Glomerular visceral epithelial cell (primary cell): ENCODE results near the gene DCAF6.

Experiments used
- DNase-seq: peaks from one replicate; pipeline ENCODE4 v3.0.0-alpha.2; 2016; ENCODE audit errors: extremely low spot score

The DCAF6 gene

DNA sequence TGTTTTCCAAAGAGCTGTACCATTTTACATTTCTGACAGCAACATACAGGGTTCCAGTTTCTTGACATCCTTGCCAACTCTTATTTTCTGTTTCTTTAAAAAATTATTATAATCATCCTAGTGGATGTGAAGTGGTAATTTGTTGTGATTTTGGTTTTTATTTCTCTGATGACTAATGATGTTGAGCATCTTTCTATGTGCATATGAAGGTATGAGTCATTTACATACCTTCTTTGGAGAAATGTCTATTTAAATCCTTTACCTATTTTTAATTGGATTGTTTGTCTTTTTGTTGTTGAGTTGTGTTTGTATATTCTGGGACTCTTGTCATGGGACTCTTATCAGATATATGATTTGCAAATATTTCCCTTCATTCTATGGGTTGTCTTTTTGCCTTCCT, 21.2 kb downstream of the DCAF6 start:
- no peak for DNase-seq

DNA sequence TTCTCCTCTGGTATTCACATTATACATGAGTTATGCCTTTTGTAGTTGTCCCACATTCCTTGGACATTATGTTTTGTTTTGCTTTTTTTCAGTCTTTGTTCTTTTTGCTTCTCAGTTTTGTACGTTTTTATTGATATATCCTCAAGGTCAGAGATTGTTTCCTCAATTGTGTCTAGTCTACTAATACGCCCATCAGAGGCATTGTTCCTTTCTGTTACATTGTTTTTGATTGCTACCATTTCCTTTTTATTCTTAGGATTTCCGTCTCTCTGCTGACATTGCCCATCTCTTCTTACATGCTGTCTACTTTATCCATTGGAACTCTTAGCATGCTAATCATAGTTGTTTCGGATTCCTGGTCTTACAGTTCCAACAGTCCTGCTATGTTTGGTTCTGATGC, 28.2 kb downstream of the DCAF6 start:
- DNase-seq, result no peak

DNA sequence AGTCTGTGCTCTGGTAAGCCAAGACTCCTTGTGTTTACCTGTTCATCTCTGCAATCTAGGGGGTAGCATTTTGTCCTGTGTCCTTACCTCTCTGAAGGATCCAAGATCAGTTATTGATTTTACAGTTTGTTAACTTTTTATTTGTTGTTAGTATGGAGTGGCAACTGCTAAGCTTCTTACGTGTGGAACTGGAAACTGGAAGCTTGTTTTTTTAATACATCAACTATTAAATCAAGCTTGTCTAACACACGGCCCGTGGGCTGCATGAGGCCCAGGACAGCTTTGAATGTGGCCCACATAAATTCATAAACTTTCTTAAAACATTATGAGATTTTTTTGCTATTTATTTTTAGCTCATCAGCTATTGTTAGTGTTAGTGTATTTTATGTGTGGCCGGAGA, 29.6 kb downstream of the DCAF6 start:
- DNase-seq, result no peak

DNA sequence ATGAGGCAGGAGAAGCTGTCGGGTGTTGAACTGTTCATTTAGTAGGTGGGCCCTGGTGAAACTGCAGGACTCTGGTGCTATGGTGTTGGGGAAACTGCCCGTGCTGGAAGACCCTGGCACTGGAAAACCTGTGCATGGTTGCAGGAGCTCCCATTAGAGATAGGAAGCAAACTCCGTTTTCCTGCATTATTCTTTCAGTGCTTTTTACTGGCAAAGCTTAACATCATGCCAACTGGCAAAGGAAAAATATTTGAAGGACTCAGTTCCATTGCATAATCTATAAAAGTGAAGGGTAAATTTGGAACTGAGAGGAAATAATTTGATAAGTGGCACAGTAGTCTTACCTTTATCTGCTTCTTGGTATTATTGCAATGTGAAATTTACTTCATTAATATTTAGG, 32.1 kb downstream of the DCAF6 start:
- no peak for DNase-seq

DNA sequence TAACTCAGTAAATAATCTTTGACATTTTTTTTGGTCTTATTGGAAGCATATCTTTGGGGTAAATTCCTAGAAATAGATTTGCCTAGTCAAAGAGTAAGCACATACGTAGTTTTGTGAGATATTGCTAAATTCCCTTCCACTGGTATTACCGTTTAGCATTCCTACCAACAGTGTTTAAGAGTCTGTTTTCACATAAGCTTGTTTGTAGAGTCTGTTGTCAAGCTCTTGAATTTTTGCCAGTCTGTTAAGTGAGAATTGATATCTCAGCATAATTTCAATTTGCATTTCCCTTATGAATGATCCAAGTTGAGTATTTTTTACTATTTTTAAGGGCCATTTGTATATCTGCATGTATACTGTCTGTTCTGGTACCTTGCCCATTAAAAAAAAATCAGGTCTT, 37.3 kb downstream of the DCAF6 start:
- no peak for DNase-seq

DNA sequence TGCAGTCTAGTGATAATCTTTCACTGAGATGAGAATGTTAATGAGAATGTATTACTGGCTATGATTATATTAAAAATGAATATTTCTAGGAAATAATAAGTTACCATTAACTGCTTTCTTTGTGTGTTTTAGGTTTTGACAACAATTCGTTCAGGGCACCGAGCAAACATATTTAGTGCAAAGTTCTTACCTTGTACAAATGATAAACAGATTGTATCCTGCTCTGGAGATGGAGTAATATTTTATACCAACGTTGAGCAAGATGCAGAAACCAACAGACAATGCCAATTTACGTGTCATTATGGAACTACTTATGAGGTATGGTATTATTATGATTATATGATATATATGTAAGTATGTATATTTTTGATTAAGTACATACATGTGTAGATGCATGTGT, 38.2 kb downstream of the DCAF6 start:
- no peak for DNase-seq

DNA sequence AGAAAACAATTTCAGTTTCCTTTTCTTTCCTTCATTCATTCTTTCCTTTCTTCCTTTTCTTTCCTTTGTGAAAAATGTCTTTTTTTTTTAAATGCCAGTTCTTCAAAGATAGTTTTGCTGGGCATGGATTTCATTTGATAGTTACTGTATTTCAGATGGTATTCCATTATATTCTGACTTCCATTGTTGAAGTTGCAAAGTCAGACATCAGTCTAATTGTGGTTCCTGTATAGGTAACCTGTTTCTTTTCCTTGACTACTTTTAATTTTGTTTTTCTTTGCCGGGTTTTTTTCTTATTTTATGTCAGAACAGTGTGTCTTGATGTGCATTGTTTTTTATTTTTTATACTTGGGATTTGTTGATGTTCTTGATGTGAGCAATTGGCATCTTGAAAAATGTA, 40.8 kb downstream of the DCAF6 start:
- no peak for DNase-seq

DNA sequence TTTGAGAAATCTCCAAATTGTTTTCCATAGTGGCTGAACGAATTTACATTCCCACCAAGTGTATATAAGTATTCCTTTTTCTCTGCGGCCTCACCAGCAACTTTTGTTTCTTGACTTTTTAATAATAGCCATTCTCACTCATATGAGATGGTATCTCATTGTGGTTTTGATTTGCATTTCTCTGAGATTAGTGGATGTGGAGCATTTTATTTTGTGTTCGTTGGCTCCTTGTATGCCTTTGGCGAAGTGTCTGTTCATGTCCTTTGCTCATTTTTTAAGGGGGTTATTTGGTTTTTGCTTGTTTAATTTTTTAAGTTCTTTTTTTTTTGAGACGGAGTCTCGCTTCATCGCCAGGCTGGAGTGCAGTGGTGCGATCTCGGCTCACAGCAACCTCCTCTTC, 45.5 kb downstream of the DCAF6 start:
- DNase-seq, result no peak

DNA sequence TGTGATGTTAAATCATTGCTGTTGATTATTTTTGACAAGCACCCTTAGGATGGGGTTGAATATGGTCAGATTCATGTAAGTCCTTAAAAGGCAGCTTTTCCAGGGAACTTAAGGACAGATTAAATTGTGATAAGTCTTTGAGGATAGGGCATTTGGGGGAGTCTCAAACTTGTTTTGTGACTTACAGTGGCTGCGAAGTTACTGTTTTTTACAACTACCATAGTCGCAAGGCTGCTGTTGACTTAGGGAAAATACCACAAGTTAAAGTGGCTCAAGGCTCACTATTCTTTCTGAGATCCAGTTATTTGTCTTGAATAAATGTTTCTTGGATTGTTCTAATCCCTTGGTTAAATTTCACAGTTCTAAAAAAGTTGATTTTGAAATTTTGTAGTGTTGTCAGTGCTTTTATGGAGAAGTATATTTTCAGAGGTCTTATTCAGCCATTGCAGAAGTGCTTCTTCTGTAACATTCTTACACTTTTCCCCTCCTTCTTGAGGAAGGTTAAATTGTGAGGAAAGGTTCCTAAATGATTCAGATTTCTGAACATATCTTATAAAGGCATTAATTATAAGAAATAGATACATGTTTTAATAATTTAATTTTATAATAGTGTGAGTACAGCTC, 47.4 kb downstream of the DCAF6 start:
- DNase-seq, result no peak

DNA sequence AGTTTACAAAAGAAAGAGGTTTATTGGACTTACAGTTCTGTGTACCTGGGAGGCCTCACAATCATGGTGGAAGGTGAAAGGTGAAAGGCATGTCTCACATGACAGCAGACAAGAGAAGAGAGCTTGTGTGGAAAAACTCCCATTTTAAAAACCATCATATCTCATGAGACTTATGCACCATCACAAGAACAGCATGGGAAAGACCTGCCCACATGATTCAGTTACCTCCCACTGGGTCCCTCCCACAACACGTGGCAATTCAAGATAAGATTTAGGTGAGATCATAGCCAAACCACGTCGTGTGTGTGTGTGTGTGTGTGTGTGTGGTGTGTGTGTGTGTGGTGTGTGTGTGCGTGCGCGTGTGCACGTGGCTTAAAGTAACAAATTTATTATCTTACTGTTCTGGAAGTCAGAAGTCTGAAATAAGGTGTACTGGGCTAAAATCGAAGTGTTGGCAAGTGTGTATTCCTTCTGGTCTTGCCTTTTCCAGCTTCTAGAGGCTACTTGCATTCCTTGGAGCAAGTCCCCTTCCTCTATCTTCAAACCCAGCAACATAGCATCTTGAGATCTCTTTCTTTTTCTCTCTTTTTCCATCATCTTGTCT, 48.5 kb downstream of the DCAF6 start:
- peak; percentile 13 for DNase-seq

DNA sequence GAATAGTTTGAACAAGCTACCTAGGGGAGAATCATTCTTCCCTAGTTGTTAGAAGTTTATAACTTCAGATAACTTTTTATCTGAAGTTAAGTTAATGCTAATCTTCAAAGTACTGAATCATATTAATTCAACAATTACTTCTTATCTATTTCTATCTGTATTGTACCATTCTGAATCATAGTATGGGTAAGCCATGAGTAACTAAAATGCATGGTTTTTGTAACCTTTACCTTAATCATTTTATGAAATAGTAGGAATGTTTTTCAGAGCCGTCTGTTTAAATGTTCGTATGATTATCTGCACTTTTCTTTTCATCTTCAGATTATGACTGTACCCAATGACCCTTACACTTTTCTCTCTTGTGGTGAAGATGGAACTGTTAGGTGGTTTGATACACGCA, 50.7 kb downstream of the DCAF6 start:
- DNase-seq, result no peak

DNA sequence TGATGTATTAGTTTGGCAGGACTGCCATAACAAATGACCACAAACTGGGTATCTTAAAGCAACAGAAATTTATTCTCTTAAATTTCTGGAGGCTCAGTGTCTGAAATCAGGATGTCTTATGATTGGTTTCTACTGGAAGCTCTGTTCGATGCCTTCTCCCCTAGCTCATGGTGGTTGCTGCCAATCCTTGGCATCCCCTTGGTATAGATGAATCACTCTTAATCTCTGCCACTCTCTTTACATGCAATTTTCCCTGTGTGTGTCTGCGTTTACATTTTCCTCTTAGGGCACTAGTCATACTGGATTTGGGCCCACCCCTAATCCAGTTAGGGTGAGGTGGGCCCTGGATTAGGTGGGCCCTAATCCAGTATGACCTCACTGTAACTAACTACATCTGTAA, 55.1 kb downstream of the DCAF6 start:
- DNase-seq, result no peak

DNA sequence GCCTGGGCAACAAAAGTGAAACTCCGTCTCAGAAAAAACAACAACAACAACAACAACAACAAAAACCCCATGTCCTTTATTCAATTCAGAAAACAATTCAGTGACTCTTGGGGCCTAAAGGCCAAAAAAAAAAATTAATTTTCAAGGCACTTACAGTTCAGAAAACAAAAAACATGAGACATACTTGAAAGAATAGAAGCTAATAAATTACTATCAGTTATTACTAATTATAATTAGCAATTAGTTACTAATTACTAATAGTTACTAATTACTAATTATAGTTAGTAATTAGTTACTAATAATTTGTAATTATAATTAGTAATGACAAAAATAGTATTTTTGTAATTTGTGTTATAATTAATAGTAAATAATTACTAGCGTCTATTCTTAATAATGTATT, 57.2 kb downstream of the DCAF6 start:
- no peak for DNase-seq

DNA sequence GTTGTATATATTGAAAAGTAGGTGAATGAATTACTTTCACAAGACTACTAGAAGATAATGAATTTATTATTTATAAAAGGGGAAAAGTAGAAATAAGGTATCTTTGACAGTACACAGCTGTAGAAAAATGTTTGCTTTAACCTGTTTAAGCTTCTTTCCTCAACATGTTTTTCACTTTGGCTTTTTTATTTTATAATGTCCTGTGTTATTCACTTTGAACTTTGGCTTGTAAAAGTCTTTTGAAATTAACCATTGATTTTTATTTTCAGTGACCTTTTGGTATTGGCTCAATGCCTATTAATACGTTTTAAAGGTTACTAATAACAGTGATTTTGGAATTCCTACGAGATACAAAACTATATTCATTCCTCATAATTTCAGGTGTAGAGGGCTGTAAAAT, 58.1 kb downstream of the DCAF6 start:
- DNase-seq, result no peak

DNA sequence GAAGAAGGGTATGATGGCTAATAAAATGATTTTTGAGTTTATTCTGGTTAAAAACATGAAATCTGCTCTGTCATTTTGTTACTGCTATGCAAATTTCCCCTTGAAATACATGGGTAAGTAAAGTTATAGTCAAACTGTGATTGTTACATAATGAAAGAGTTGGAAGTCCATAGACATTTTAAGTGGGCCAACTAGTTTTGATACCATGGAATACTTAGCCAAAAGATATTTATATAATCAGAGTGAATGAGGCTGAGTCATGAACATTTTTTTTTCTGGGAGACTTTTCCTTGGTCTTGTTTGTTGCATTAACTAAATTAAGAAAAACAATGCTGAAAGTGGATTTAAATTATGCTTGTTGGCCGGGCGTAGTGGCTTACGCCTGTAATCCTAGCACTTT, 58.6 kb downstream of the DCAF6 start:
- no peak for DNase-seq

DNA sequence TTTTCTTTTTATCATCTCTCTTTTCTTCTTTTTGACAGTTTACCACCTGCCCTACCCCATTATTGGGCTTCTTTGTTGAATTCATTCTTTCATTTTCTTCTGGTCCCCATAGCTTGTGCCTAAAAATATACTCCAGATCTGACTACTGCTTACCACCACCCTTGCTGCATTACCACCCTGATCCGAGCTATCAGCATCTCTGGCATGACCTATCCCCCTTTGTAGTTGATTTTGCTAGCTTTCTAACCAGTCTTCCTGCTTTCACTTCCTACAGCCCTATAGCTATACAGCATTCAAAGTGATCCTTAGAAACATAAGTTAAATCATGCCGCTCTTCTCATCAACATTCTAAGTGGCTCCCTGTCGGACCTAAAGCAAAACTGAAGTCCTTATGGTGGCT, 59.8 kb downstream of the DCAF6 start:
- no peak for DNase-seq

DNA sequence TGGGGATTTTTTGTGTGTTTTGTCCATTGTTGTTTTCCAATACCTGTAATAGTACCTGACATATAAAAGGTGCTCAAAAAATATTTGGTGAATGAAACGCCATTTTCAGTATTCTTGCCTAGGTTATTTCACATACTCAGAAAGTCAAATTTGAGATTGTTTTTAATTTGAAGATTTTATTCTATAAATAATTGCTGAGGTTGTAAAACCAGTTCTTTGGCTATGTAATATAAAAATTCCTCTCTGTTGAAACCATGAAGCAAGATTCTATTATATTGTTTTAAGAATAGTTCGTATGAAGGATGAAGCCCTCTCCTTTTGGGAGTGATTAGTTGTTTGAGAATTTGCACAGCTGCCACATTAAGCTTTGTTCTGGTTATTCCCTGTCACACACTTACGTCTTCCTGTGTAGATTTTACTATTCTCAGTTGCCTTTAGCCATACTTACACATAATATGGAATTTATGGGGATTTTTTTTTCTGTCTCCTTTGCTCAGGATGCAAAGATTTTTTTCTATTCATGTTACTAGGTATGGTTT, 60.6 kb downstream of the DCAF6 start:
- DNase-seq, result no peak

DNA sequence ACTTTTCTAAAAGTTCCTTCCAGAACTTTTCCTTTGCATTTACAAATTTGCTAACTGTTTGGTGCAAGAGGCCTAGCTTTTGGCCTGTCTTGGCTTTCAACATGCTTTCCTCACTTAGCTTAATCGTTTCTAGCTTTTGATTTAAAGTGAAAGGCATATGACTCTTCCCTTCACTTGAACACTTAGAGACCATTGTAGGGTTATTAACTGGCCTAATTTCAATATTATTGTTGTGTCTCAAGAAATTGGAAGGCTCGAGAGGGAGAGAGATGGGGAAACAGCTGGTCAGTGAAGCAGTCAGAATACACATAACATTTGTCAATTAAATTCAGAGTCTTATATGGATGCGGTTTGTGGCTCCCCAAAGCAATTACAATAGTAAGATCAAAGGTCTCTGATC, 63.4 kb downstream of the DCAF6 start:
- no peak for DNase-seq

DNA sequence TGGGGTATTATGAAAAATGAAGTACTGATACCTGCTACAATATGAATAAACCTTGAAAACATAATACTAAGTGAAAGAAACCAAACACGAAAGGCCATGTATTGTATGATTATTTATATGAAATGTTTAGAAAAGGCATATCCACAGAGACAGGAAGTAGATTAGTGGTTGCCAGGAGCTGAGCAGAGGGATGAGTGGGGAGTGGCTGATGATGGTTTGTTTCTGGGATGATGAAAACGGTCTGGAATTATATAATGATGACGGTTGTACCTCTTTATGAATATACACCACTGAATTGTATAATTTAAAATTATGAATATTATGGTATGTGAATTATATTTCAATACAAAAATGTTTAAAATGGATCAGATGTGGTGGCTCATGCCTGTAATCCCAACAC, 64.2 kb downstream of the DCAF6 start:
- no peak for DNase-seq

DNA sequence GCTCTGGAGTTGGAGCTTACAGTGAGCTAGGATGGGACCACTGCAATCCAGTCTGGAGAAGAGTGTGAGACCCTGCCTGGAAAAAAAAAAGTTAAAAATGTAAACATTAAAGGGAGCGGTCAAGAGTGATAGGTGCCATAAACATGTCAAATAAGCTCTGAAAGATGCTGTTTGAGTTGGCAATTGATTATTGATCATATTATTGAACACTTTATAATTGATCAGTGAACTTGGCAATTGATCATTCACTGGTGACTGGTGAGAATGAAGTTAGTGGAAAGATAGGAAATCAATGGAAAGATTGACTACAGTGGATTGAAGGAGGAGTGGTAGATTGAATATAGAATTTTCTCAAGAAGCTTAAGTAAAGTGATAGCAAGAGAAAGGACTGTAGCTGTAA, 64.7 kb downstream of the DCAF6 start:
- no peak for DNase-seq

DNA sequence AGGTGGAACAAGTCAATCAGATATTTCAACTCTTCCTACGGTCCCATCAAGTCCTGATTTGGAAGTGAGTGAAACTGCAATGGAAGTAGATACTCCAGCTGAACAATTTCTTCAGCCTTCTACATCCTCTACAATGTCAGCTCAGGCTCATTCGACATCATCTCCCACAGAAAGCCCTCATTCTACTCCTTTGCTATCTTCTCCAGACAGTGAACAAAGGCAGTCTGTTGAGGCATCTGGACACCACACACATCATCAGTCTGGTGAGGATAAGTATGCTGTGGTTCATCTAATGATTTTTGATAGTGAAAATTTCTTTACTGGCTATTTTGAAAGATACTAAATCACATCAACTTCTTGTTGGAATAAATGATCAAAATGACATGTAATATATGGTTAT, 68.0 kb downstream of the DCAF6 start:
- no peak for DNase-seq

DNA sequence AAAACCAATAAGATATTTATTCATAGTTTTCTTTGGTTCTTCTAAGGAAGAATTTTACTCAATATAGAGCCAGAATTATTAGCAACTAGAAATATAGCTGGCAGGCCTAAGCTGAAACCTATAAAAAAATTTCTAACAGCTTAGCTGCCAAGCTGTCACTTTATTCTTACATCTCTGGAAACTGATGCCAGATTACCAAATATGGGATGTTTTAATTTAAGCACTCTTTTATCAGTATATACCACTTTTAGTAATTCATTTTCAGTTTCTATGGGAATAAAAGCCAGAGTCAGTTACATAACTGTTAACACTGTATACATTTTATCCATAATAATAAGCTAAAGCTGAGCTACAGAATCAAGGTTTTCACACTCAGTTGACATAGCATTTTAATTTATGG, 69.0 kb downstream of the DCAF6 start:
- no peak for DNase-seq

DNA sequence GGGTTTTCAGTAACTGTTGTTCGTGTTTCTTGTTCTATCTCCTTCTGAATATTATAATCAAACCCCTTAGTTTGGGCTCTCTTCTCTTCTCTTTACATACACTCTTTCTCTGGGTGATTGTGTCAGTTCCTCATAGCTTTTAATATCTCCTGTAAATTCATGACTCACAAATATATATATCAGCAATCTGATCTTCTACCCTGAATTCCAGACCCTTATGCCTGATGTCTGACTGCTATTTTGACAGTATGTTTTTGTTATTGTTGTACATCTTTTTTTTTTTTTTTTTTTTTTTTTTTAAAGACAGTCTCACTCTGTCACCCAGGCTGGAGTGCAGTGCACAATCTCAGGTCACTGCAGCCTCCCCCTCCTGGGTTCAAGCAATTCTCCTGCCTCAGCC, 71.2 kb downstream of the DCAF6 start:
- DNase-seq, result no peak

DNA sequence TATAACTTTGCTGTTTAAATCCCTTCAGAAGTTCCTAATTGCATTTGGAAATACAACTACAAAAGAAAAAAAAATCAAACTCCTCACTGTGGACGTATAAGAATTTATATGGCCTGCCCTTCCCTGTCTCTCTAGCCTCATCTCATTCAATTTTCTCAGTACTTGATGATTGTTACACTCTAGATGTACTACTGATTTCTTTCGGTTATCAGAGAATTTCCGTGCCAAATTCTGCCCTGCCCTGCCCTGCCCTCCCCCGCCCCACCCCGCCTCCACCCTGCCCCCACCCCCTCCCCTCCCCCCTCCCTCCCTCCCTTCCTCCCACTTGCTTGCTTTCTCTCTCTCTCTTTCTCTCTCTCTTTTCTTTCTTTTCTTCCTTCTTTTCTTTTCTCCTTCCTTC, 72.1 kb downstream of the DCAF6 start:
- no peak for DNase-seq
